HepG2 (cell line): Measurements from ENCODE around the gene SETD5. TPM values are rescaled to one million over a fixed set of nuclear protein-coding genes. Genes with fewer than 3 reads are reported as not detected.
A peak's percentile ranks its signal among the peaks of the same experiment; 100 is the strongest.

Experiments
- CCAR2 ChIP-seq: fragments of 200-400 bp; formaldehyde crosslinking; optimal IDR thresholded peaks from 2 replicates; pipeline ENCODE3; 2018; ENCODE audit warnings: low read depth, mild to moderate bottlenecking, low read length, moderate library complexity
- FOXA3 ChIP-seq: IDR thresholded peaks from 2 replicates; pipeline ENCODE4 v1.6.1; 2016; ENCODE audit warnings: missing genetic modification reagents, missing compliant biosample characterization
- FOXP4 ChIP-seq: sonication (generic); formaldehyde crosslinking; IDR thresholded peaks from 2 replicates; pipeline ENCODE4 v1.4.0; 2020; ENCODE audit warnings: missing genetic modification reagents
- GATAD1 ChIP-seq: IDR thresholded peaks from 2 replicates; pipeline ENCODE4 v1.6.1; 2016; ENCODE audit warnings: missing genetic modification reagents, missing compliant biosample characterization
- HOMEZ ChIP-seq: IDR thresholded peaks from 2 replicates; pipeline ENCODE4 v1.6.1; 2016; ENCODE audit warnings: low read depth
- KDM2A ChIP-seq: sonication (generic); formaldehyde crosslinking; IDR thresholded peaks from 2 replicates; pipeline ENCODE4 v1.4.0; 2020; ENCODE audit warnings: low read depth, missing genetic modification reagents, borderline replicate concordance
- KIAA2018 ChIP-seq: sonication (generic); formaldehyde crosslinking; IDR thresholded peaks from 2 replicates; pipeline ENCODE4 v1.5.0; 2020; ENCODE audit warnings: mild to moderate bottlenecking, missing genetic modification reagents, borderline replicate concordance
- MIER3 ChIP-seq: IDR thresholded peaks from 2 replicates; pipeline ENCODE4 v1.6.1; 2016; ENCODE audit warnings: missing compliant biosample characterization, borderline replicate concordance
- RARG ChIP-seq: sonication (generic); formaldehyde crosslinking; IDR thresholded peaks from 2 replicates; pipeline ENCODE4 v1.4.0; 2020; ENCODE audit warnings: low read depth, mild to moderate bottlenecking, missing genetic modification reagents
- RXRA ChIP-seq: sonication (generic); formaldehyde crosslinking; IDR thresholded peaks from 2 replicates; pipeline ENCODE4 v1.5.1; 2020; ENCODE audit warnings: missing genetic modification reagents
- SOX6 ChIP-seq, 2 experiments: fragments of 450-650 bp in 1 of 2; sonication (generic) in 1 of 2; formaldehyde crosslinking in 1 of 2; IDR thresholded peaks; 2 replicates each; pipeline versions ENCODE4 v1.4.0 to v1.6.1; 2017 to 2020; ENCODE audit warnings: antibody characterized with exemption in 1 of 2, mild to moderate bottlenecking in 1 of 2, missing genetic modification reagents in 1 of 2
- ZFP1 ChIP-seq: IDR thresholded peaks from 2 replicates; pipeline ENCODE4 v1.6.1; 2016
- ZGPAT ChIP-seq: IDR thresholded peaks from 2 replicates; pipeline ENCODE4 v1.6.1; 2016; ENCODE audit warnings: mild to moderate bottlenecking
- polyA plus RNA-seq, 8 experiments: library from polyadenylated mRNA; depleted of rRNA in 3 of 8; stranded (reverse) in 7 of 8; unstranded in 1 of 8; fragments of >200 nt; fragmentation: Illumina TruSeq in 4 of 8; extraction: Trizol in 4 of 8; gene quantifications; 2 replicates each; pipeline versions ENCODE4 v1.2.1 to v1.2.3, GENCODE V29; 2011 to 2016; ENCODE audit warnings: low read depth in 4 of 8, missing spikeins in 1 of 8, mixed read lengths in 1 of 8; ENCODE audit not compliant: insufficient read depth in 1 of 8
- total RNA-seq, 5 experiments: library from RNA; depleted of rRNA; stranded (reverse); fragments of >200 nt; fragmentation: Illumina TruSeq; extraction: Trizol; gene quantifications; 2 replicates each; pipeline ENCODE4 v1.2.3, GENCODE V29; 2016; ENCODE audit warnings: low read depth in 1 of 5

SETD5 gene
- total and polyA plus RNA-seq, 2 of the 13 experiments (the other 11 are each of a cell fraction or from before 2014, with no cell fraction given): 46.8 to 95.8 TPM

- TF ChIP-seq KIAA2018 (CRISPR knock-in tag) (no peak), RXRA (CRISPR knock-in tag) (peak; percentile 22; the same call in 1 of the 2 replicates), ZFP1 (no peak), SOX6 (IDR thresholded peaks at IDR 0.05) (no peak), SOX6 (CRISPR knock-in tag; IDR thresholded peaks at IDR 0.05) (peak; percentile 77), FOXP4 (peak; percentile 70), HOMEZ (CRISPR knock-in tag) (peak; percentile 71), FOXA3 (CRISPR knock-in tag) (peak; percentile 86), CCAR2 (no peak), MIER3 (CRISPR knock-in tag) (peak; percentile 41; the same call in 1 of the 2 replicates), ZGPAT (CRISPR knock-in tag) (peak; percentile 23; the same call in 1 of the 2 replicates), KDM2A (CRISPR knock-in tag) (0 out of 2 replicates have a peak, but pooled peaks have one; percentile 25), RARG (CRISPR knock-in tag) (no peak), GATAD1 (CRISPR knock-in tag) (0 out of 2 replicates have a peak, but pooled peaks have one; percentile 41)
These were observed 5.2 kb downstream of the SETD5 start (continued) for GRCh38 chr3:9402410-9403228.
